Spleen (tissue), 11 donors: Measurements from ENCODE around the gene SEPTIN5. TPM values are rescaled to one million over a fixed set of nuclear protein-coding genes. Genes with fewer than 3 reads are reported as not detected.
A peak's percentile ranks its signal among the peaks of the same experiment; 100 is the strongest.

Experiments
- DNase-seq: peaks from one replicate; pipeline ENCODE4 v3.0.0-alpha.2; 2020
- H3K27ac ChIP-seq, 8 donors: fragments of 200-600 bp; sonication (generic) in 7 of 8; 1 replicate in 4 of 8; 2 replicates in 4 of 8; pipeline versions ENCODE4 v1.5.0 to v1.8.0; 2016 to 2021; ENCODE audit warnings: inconsistent platforms in 4 of 8, mild to moderate bottlenecking in 4 of 8, moderate library complexity in 1 of 8
- H3K27me3 ChIP-seq, 7 donors: fragments of 200-600 bp; sonication (generic) in 6 of 7; replicated peaks in 1 of 7; 1 replicate in 4 of 7; 2 replicates in 3 of 7; pipeline versions ENCODE4 v1.5.0 to v1.8.0; 2016 to 2021; ENCODE audit warnings: inconsistent platforms in 3 of 7, mild to moderate bottlenecking in 1 of 7
- H3K36me3 ChIP-seq, 6 donors: fragments of 200-600 bp; sonication (generic) in 5 of 6; 1 replicate in 4 of 6; 2 replicates in 2 of 6; pipeline versions ENCODE4 v1.5.0 to v1.8.0; 2016 to 2021; ENCODE audit warnings: inconsistent platforms in 2 of 6
- H3K4me1 ChIP-seq, 6 donors: fragments of 200-600 bp; sonication (generic) in 5 of 6; 1 replicate in 3 of 6; 2 replicates in 3 of 6; pipeline versions ENCODE4 v1.5.0 to v1.8.0; 2016 to 2021; ENCODE audit warnings: inconsistent platforms in 3 of 6
- H3K4me3 ChIP-seq, 8 donors: fragments of 200-600 bp; sonication (generic) in 7 of 8; 1 replicate in 4 of 8; 2 replicates in 4 of 8; pipeline versions ENCODE4 v1.5.0 to v1.8.0; 2016 to 2021; ENCODE audit warnings: inconsistent platforms in 4 of 8, mild to moderate bottlenecking in 4 of 8, moderate library complexity in 2 of 8
- H3K9me3 ChIP-seq, 8 donors: fragments of 200-600 bp; sonication (generic) in 7 of 8; 1 replicate in 4 of 8; 2 replicates in 4 of 8; pipeline versions ENCODE4 v1.5.0 to v1.8.0; 2016 to 2021; ENCODE audit warnings: inconsistent platforms in 4 of 8
- POLR2A ChIP-seq, 3 donors: fragments of 450-650 bp; IDR thresholded peaks; one replicate each; pipeline ENCODE4 v1.5.1; 2017; ENCODE audit warnings: antibody characterized with exemption in 3 of 3, mild to moderate bottlenecking in 1 of 3
- POLR2AphosphoS5 ChIP-seq, 3 donors: sonication (generic); formaldehyde crosslinking; IDR thresholded peaks; one replicate each; pipeline ENCODE4 v1.5.1; 2017; ENCODE audit warnings: antibody characterized with exemption in 3 of 3
- WGBS, 5 donors: extraction: QIAGEN DNeasy Blood & Tissue Kit in 3 of 5; methylation state at CpG; one replicate each; pipeline versions ENCODE4 v1.1.5 to v1.1.7; 2013 to 2018; 5-methylcytosine and 5-hydroxymethylcytosine counted together
- intact Hi-C: fragments of 100-400 bp; cut with DNase I; formaldehyde crosslinking; loops from one replicate; pipeline ENCODE4 v1.15.0; 2023; ENCODE audit warnings: low total_unique reads
- polyA plus RNA-seq, 3 donors: library from polyadenylated mRNA; stranded (reverse); fragments of 200-250 nt; gene quantifications; one replicate each; pipeline ENCODE4 v1.2.1, GENCODE V29; 2013
- total RNA-seq, 7 donors: library from RNA; depleted of rRNA in 3 of 7; stranded (reverse); fragments of >200 nt in 3 of 7; fragmentation: NEBNext Ultra II Directional in 4 of 7; extraction: Animal tissue kit (Norgen Biotek cat#: 25700) in 4 of 7; gene quantifications; one replicate each; pipeline versions ENCODE4 v1.1.0 to v1.2.1, GENCODE V29; 2016 to 2021
- TF ChIP-seq, protein P1 (sequence below), 11 experiments: fragments of 200-600 bp in 7 of 11; fragments of 450-650 bp in 4 of 11; sonication (generic) in 4 of 11; IDR thresholded peaks in 8 of 11; conservative IDR thresholded peaks in 3 of 11; 1 replicate in 7 of 11; 2 replicates in 4 of 11; pipeline versions ENCODE4 v1.4.0 to v1.8.0; 2016 to 2021; ENCODE audit warnings: antibody characterized with exemption in 11 of 11, inconsistent platforms in 4 of 11, mild to moderate bottlenecking in 1 of 11
- donor health status: healthy with polysubstance abuse.
- donor health status: DM: no; HTN: no; CAD: no; lungs with moderate emphysema.
- donor health status: DM: no; HTN: no; CAD: no.
- donor health status: Bipolar disorder and iron deficiency.
- donor health status: healthy.
- donor health status: DM: no; HTN: no; CAD: no.
- donor health status: DM: yes; HTN: yes; CAD: no.

Gene SEPTIN5
- total and polyA plus RNA-seq, 10 donors: 4.0 to 19.2 (median 11.8) TPM

DNA sequence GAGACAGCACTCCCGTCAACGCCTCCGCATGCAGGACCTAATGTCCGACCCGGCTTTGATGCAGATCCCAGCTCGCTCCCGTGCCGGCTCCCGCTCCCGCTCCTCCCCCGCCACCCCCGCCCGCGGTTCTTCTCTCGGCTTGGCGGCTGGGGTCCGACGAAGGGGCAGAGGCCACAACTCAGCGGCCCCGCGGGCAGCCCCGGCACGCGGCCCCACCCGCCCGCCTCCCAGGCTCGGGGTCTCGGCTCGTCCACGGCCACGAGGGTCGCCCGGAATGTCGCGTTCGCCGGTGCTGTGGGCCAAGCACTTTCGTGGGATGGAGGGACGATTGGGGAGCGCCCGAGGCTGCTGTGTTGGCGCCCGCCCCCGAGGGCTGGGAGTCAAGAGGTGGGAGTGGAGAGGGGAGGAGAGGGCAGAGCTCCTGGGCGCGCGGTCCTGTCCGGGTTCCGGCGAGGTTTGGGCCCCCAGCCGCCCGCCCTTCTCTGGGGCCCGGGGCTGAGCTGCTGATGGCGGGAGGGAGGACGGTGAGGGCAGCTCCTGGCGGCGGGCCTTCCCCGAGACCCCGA, 40.9 kb downstream of the SEPTIN5 start:
- DNase-seq: no peak
- Histone ChIP-seq H3K9me3 (no peaks in the 10 kb centered on the region), H3K4me1 (peaks cover 21 to 56% (median 48%) of the 10 kb centered on the region in 6 donors), H3K4me3 (peak overlapping the region in 1 of 8 donors; percentile 66), H3K36me3 (no peaks in the 10 kb centered on the region), H3K27ac (no peak overlapping the region), H3K27me3 (peaks cover 19 to 100% (median 72%) of the 10 kb centered on the region in 7 donors)
- no peak for TF ChIP-seq POLR2A (IDR thresholded peaks at IDR 0.05)
- TF ChIP-seq, protein P1, sequence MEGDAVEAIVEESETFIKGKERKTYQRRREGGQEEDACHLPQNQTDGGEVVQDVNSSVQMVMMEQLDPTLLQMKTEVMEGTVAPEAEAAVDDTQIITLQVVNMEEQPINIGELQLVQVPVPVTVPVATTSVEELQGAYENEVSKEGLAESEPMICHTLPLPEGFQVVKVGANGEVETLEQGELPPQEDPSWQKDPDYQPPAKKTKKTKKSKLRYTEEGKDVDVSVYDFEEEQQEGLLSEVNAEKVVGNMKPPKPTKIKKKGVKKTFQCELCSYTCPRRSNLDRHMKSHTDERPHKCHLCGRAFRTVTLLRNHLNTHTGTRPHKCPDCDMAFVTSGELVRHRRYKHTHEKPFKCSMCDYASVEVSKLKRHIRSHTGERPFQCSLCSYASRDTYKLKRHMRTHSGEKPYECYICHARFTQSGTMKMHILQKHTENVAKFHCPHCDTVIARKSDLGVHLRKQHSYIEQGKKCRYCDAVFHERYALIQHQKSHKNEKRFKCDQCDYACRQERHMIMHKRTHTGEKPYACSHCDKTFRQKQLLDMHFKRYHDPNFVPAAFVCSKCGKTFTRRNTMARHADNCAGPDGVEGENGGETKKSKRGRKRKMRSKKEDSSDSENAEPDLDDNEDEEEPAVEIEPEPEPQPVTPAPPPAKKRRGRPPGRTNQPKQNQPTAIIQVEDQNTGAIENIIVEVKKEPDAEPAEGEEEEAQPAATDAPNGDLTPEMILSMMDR (IDR thresholded peaks at IDR 0.05 in 8 of 11, conservative IDR thresholded peaks at IDR 0.05 in 3 of 11): no peak
- TF ChIP-seq POLR2AphosphoS5 (IDR thresholded peaks at IDR 0.05): no peak
- intact Hi-C loops: no loop called here
- 2 to 5% (median 3%) methylated on average over 20 to 59 of the region's 59 CpGs; no CpG with 5 or more reads in 1 of the 5 donors for WGBS, 5 donors

DNA sequence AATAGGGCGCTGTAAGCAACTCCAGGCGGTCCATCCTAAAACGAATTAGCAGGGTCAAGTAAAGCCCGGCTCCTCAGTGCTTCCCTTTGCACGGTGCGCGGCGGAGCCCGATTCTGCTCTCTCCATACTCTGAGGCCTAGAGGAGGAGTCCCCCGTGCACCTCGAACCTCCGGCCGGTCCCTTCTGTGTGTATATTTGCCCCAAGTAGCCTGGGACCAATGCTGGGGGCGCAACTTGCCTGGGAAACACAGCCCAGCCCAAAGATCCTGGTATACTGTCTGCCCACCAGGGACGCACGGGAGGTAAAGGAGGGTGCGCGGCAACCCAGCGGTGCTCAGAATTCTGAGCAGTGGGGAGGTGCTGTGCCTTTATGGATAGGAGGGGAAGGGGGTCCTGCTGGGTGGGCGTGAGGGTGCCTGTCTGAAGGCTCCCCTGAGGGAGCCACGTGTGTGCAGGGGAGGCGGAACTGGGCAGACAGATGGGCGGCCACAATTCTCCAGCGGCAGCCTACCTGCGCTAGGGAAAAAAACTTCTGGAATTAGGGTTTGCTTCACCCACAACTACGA, 41.5 kb downstream of the SEPTIN5 start:
- Histone ChIP-seq H3K27me3 (peaks cover 19 to 98% (median 72%) of the 10 kb centered on the region in 7 donors), H3K36me3 (no peaks in the 10 kb centered on the region), H3K27ac (no peak overlapping the region), H3K4me1 (peaks cover 21 to 57% (median 48%) of the 10 kb centered on the region in 6 donors), H3K9me3 (no peaks in the 10 kb centered on the region), H3K4me3 (peak overlapping the region in 3 of 8 donors; percentile 33 to 66 (median 35))
- intact Hi-C loops: no loop called here
- WGBS, 5 donors: 2 to 10% (median 5%) methylated on average over 14 to 26 of the region's 26 CpGs
- no peak for DNase-seq
- TF ChIP-seq POLR2A (IDR thresholded peaks at IDR 0.05): no peak
- TF ChIP-seq, protein P1 (IDR thresholded peaks at IDR 0.05 in 8 of 11, conservative IDR thresholded peaks at IDR 0.05 in 3 of 11): no peak
- no peak for TF ChIP-seq POLR2AphosphoS5 (IDR thresholded peaks at IDR 0.05)

DNA sequence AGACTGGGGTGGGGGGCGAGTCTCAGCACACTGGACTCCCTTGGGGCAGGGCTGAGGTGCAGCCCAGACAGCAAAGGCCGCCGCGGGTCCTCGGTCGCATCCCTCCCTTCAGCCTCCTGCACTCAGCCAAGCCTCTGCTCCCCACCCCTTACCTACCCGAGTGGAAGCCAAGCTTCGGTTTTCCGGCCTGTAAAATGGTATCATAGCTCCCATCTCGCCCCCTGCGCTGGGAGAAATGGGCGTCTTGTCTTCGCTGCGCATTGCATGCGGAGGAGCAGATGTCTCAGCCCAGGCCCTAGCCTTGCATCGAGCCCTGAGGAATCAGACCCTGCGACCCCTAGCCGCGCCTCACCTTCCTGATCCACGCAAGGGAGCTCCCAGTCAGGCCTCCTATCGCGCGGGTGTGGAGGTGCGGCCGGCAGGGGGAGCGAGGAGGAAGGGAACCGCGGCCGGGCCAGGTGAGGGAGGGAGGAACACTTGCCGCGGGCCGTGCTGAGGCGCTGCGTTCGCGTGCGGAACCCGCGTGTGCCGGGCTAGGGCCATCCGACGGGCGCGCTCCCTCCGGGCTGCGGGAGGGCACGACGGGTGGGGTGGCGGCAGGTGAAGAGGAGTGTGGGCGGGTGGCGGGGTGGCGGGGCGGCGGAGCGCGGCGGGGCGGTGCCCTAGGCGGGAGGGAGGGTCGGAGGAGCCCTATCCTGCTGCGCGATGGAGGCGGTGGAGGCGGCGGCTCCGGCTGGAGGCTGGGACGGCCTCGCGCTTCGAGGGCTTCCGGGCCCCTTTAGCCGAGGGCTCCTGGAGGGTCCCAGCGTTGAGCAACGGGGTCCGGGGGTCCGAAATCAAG, 42.2 kb downstream of the SEPTIN5 start:
- WGBS, 5 donors: 2 to 8% (median 4%) methylated on average over 19 to 76 of the region's 76 CpGs
- TF ChIP-seq POLR2A (IDR thresholded peaks at IDR 0.05) (no peak), POLR2AphosphoS5 (IDR thresholded peaks at IDR 0.05) (peak in 2 of 3 donors; percentile 23 to 34)
- TF ChIP-seq, protein P1 (IDR thresholded peaks at IDR 0.05 in 8 of 11, conservative IDR thresholded peaks at IDR 0.05 in 3 of 11): peak in 10 of 11 experiments; percentile 38 to 70 (median 56)
- Histone ChIP-seq H3K4me1 (peaks cover 21 to 63% (median 53%) of the 10 kb centered on the region in 6 donors), H3K27ac (no peak overlapping the region), H3K9me3 (no peaks in the 10 kb centered on the region), H3K27me3 (peaks cover 19 to 98% (median 78%) of the 10 kb centered on the region in 7 donors), H3K36me3 (no peaks in the 10 kb centered on the region), H3K4me3 (peak overlapping the region in 7 of 8 donors; percentile 13 to 66 (median 33))
- DNase-seq: peak; percentile 89
- intact Hi-C loops: no loop called here
